Keratinocyte (primary cell): ENCODE results near the gene SLC13A3. TPM values are rescaled to one million over a fixed set of nuclear protein-coding genes. Genes with fewer than 3 reads are reported as not detected.
A peak's percentile ranks its signal among the peaks of the same experiment; 100 is the strongest.

Experiments used
- DNase-seq: peaks from one replicate; pipeline ENCODE4 v3.0.0-alpha.2; 2011; ENCODE audit warnings: low read depth, missing footprints, low spot score
- FAIRE-seq: peaks from 2 replicates; lab custom pipeline; 2011; peaks lifted over from hg19 to GRCh38; lab: Jason Lieb, UNC
- H2AFZ ChIP-seq: 2 replicates; pipeline ENCODE4 v1.6.0; 2012; ENCODE audit warnings: low read length, control low read depth, inconsistent platforms; ENCODE audit not compliant: control insufficient read depth
- H3K27ac ChIP-seq: 2 replicates; pipeline ENCODE4 v1.5.1; 2011; ENCODE audit warnings: low read length; ENCODE audit not compliant: control insufficient read depth, insufficient read depth
- H3K27me3 ChIP-seq: 3 replicates; pipeline ENCODE4 v1.6.0; 2011; ENCODE audit warnings: low read length; ENCODE audit not compliant: control insufficient read depth, insufficient read depth; ENCODE audit errors: extremely low read depth
- H3K36me3 ChIP-seq, 2 experiments: 2 replicates in 1 of 2; 3 replicates in 1 of 2; pipeline ENCODE4 v1.5.1; 2011; ENCODE audit warnings: low read length in 2 of 2, mild to moderate bottlenecking in 1 of 2; ENCODE audit not compliant: control insufficient read depth in 2 of 2, insufficient read depth in 2 of 2; ENCODE audit errors: extremely low read depth in 1 of 2
- H3K4me1 ChIP-seq: 3 replicates; pipeline ENCODE4 v1.5.1; 2011; ENCODE audit warnings: low read length; ENCODE audit not compliant: control insufficient read depth, insufficient read depth; ENCODE audit errors: extremely low read depth
- H3K4me2 ChIP-seq: 3 replicates; pipeline ENCODE4 v1.6.0; 2011; ENCODE audit warnings: low read depth, low read length; ENCODE audit not compliant: control insufficient read depth, insufficient read depth; ENCODE audit errors: extremely low read depth
- H3K4me3 ChIP-seq, 3 experiments: fragments of 200-600 bp in 1 of 3; sonication (generic) in 1 of 3; 2 replicates in 2 of 3; 3 replicates in 1 of 3; pipeline ENCODE4 v1.5.1; 2011 to 2016; ENCODE audit warnings: low read length in 3 of 3, mild to moderate bottlenecking in 3 of 3, control low read depth in 2 of 3, inconsistent platforms in 1 of 3, low read depth in 1 of 3, mixed read lengths in 1 of 3, mixed run types in 1 of 3, moderate library complexity in 1 of 3; ENCODE audit not compliant: control insufficient read depth in 2 of 3, insufficient read depth in 2 of 3; ENCODE audit errors: extremely low read depth in 1 of 3
- H3K79me2 ChIP-seq: 2 replicates; pipeline ENCODE4 v1.6.0; 2012; ENCODE audit warnings: low read length; ENCODE audit not compliant: control insufficient read depth, insufficient read depth
- H3K9ac ChIP-seq: 3 replicates; pipeline ENCODE4 v1.6.0; 2011; ENCODE audit warnings: low read length; ENCODE audit not compliant: control insufficient read depth, insufficient read depth; ENCODE audit errors: extremely low read depth
- H3K9me1 ChIP-seq: 3 replicates; pipeline ENCODE4 v1.6.0; 2011; ENCODE audit warnings: low read length; ENCODE audit not compliant: control insufficient read depth, insufficient read depth; ENCODE audit errors: extremely low read depth
- H3K9me3 ChIP-seq: 2 replicates; pipeline ENCODE4 v1.5.1; 2012; ENCODE audit warnings: low read depth, low read length; ENCODE audit not compliant: control insufficient read depth
- H4K20me1 ChIP-seq: 3 replicates; pipeline ENCODE4 v1.6.0; 2011; ENCODE audit warnings: low read length; ENCODE audit not compliant: control insufficient read depth, insufficient read depth; ENCODE audit errors: extremely low read depth
- EZH2 ChIP-seq: IDR thresholded peaks from one replicate; pipeline ENCODE4 v1.6.1; 2012; ENCODE audit warnings: inconsistent platforms, mild to moderate bottlenecking, low read length, moderate library complexity
- dilution Hi-C: fragments of 300-500 bp; cut with MboI; formaldehyde crosslinking; loops from one replicate; pipeline ENCODE4 v1.7.0; 2020; ENCODE audit warnings: low sequenced_read_pairs; ENCODE audit not compliant: extremely low pct_ligation_motif_present
- polyA plus RNA-seq, 5 experiments: library from polyadenylated mRNA; depleted of rRNA in 3 of 5; stranded (reverse) in 3 of 5; stranded (forward) in 1 of 5; unstranded in 1 of 5; fragments of >200 nt; gene quantifications; 1 replicate in 1 of 5; 2 replicates in 3 of 5; 3 replicates in 1 of 5; pipeline versions ENCODE4 v1.2.1 to v1.2.3, GENCODE V29; 2011 to 2012; ENCODE audit warnings: missing spikeins in 2 of 5, low read depth in 1 of 5, low replicate concordance in 1 of 5
- TF ChIP-seq, protein P1 (sequence below), 3 experiments: IDR thresholded peaks in 1 of 3; conservative IDR thresholded peaks in 1 of 3; optimal IDR thresholded peaks in 1 of 3; 2 replicates in 2 of 3; 3 replicates in 1 of 3; pipeline versions ENCODE3 to v1.5.1; 2011; ENCODE audit warnings: low read length in 3 of 3, mild to moderate bottlenecking in 3 of 3, moderate library complexity in 2 of 3, control low read depth in 1 of 3, inconsistent platforms in 1 of 3; ENCODE audit not compliant: insufficient read depth in 2 of 3; ENCODE audit errors: extremely low read depth in 1 of 3

The SLC13A3 gene
- polyA plus RNA-seq, 1 donor (not counting 4 experiments of a cell fraction or from before 2014, with no cell fraction given): 4.5 TPM

DNA sequence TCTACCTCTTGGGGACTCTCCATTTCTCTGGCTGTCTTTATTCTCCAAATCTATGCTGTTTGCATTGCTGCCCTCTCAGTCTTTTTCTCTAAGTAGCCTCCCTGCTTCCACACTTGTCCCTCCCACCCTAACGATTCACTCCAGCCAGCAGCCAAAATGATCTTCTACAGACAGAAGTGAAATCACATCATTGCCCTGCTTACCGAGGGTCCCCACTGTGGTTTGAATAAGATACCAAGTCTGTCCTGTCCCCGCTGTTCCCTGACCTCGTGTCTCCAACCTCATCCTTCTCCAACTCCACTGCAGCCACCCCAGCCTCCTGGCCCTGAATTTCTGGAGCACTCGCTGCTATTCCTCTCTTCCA is 89.3 kb downstream of the SLC13A3 start:
- FAIRE-seq (no peak), DNase-seq (no peak)
- no peaks in the 10 kb centered on the region for H3K36me3 ChIP-seq
- H3K9me3 ChIP-seq: no peaks in the 10 kb centered on the region
- no peak overlapping the region for H3K4me3 ChIP-seq
- no peaks in the 10 kb centered on the region for H3K9me1 ChIP-seq
- TF ChIP-seq, protein P1, sequence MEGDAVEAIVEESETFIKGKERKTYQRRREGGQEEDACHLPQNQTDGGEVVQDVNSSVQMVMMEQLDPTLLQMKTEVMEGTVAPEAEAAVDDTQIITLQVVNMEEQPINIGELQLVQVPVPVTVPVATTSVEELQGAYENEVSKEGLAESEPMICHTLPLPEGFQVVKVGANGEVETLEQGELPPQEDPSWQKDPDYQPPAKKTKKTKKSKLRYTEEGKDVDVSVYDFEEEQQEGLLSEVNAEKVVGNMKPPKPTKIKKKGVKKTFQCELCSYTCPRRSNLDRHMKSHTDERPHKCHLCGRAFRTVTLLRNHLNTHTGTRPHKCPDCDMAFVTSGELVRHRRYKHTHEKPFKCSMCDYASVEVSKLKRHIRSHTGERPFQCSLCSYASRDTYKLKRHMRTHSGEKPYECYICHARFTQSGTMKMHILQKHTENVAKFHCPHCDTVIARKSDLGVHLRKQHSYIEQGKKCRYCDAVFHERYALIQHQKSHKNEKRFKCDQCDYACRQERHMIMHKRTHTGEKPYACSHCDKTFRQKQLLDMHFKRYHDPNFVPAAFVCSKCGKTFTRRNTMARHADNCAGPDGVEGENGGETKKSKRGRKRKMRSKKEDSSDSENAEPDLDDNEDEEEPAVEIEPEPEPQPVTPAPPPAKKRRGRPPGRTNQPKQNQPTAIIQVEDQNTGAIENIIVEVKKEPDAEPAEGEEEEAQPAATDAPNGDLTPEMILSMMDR (optimal IDR thresholded peaks at IDR 0.05 in 1 of 3, IDR thresholded peaks at IDR 0.05 in 1 of 3, conservative IDR thresholded peaks at IDR 0.05 in 1 of 3; ENCODE audit: extremely low read depth in 1 of 3, insufficient read depth in 2 of 3, low read length in 3 of 3): no peak
- TF ChIP-seq EZH2: no peak
- no peaks in the 10 kb centered on the region for H3K4me1 ChIP-seq
- H3K9ac ChIP-seq: no peak overlapping the region
- no peak overlapping the region for H3K27ac ChIP-seq
- H3K79me2 ChIP-seq: no peaks in the 10 kb centered on the region
- H4K20me1 ChIP-seq: no peaks in the 10 kb centered on the region
- H3K27me3 ChIP-seq: no peaks in the 10 kb centered on the region
- no peak overlapping the region for H2AFZ ChIP-seq
- dilution Hi-C loops: no loop called here
- peak overlapping the region; percentile 62 for H3K4me2 ChIP-seq

DNA sequence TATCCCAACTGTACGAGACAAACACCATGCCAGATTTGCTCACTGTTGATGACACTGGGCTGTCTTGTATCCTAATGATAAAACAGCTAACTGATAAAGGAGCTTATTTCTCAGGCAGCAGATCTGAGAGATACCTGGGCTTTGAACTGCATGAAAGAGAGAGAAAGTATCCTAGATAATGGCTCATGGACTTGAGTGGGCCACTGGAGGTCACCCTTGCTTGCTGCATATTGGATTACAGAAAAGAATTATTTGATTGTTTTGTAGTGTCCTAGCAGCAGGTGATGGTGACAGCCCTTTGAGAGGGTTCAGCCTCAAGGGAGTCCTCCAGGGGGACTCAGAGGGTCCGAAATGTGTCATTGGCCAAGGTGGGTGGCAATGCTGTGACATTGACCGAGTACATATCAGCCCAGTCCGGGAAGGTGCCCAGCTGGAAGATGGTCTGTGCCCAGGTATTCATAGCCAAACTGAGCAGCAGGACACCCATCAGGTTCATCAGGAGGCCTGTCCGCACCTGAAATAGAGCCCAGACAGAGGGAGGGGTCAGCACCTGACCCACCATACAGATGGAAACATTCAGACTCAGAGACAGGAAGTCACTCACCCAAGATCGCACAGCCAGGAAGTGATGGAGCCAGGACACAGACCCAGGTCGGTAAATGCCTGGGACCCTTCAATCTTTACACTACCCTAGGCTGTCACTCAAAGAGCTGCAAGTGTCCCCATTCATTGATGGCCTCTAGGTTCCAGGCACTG is 91.4 kb downstream of the SLC13A3 start:
- DNase-seq (no peak), FAIRE-seq (no peak)
- Histone ChIP-seq H3K27me3 (no peaks in the 10 kb centered on the region), H3K9me1 (no peaks in the 10 kb centered on the region), H3K4me2 (no peak overlapping the region), H3K4me3 (no peak overlapping the region), H4K20me1 (no peaks in the 10 kb centered on the region), H3K79me2 (no peaks in the 10 kb centered on the region), H3K9ac (no peak overlapping the region), H3K4me1 (no peaks in the 10 kb centered on the region), H2AFZ (no peak overlapping the region), H3K27ac (no peak overlapping the region), H3K9me3 (no peaks in the 10 kb centered on the region), H3K36me3 (no peaks in the 10 kb centered on the region)
- no peak for TF ChIP-seq EZH2
- dilution Hi-C loops: no loop called here

DNA sequence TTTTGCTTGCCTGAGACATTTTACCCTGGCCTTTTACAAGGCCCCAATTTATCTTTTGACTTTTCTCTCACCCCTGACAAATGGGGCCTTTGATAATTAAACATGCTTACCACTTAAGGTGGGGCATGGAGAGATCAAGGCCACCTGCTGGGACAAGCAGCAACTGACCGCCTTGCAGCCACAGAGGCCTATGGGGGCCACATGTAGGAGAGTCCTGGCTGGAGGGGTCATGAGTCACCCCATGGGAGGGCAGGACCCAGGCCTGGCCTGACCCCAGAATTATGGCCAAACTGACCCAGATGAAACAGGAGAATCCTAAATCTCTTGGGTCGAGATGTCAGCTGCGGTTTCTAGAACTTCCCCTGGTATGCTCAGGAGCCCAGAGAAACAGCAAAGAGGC is 92.3 kb downstream of the SLC13A3 start:
- no peak for TF ChIP-seq EZH2
- TF ChIP-seq, protein P1 (optimal IDR thresholded peaks at IDR 0.05 in 1 of 3, IDR thresholded peaks at IDR 0.05 in 1 of 3, conservative IDR thresholded peaks at IDR 0.05 in 1 of 3; ENCODE audit: extremely low read depth in 1 of 3, insufficient read depth in 2 of 3, low read length in 3 of 3): no peak
- Histone ChIP-seq H4K20me1 (no peaks in the 10 kb centered on the region), H3K9me3 (no peaks in the 10 kb centered on the region), H3K4me3 (no peak overlapping the region), H3K27ac (no peak overlapping the region), H3K4me1 (no peaks in the 10 kb centered on the region), H3K79me2 (no peaks in the 10 kb centered on the region), H3K9me1 (no peaks in the 10 kb centered on the region), H2AFZ (no peak overlapping the region), H3K9ac (no peak overlapping the region), H3K36me3 (no peaks in the 10 kb centered on the region), H3K27me3 (peaks cover 4% of the 10 kb centered on the region), H3K4me2 (no peak overlapping the region)
- dilution Hi-C loops: no loop called here
- DNase-seq (no peak), FAIRE-seq (no peak)
